GM20000 (cell line): Measurements from ENCODE around the gene MTF1.

ENCODE experiments used
- DNase-seq: peaks from one replicate; pipeline ENCODE4 v3.0.0; 2012; ENCODE audit warnings: low spot score
- TF ChIP-seq, protein P1 (sequence below): IDR thresholded peaks from 2 replicates; pipeline ENCODE4 v1.5.1; 2012; ENCODE audit warnings: mild to moderate bottlenecking, control low read depth; ENCODE audit errors: extremely low read depth, missing control alignments

MTF1 gene

DNA sequence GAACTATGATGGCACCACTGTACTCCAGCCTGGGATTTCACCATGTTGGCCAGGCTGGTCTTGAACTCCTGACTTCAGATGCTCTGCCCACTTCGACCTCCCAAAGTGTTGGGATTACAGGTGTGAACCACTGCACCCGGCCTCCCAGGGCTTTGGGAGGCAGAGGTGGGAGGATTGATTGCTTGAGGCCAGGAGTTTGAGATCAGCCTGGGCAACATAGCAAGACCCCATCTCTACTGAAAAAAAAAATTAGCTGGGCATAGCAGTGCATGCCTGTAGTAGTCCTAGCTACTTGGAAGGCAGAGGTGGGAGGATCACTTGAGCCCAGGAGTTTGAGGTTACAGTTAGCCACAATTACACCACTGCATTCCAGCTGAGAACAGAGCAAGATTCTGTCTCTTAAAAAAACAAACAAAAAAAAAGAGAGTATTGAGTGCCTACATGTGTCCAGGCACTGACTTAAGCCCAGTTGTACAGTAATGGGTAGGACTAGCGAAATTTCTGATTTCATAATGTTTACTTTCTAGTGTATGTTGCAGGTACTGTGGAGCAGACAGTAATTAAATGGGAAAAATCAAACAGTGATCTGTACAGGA, 61.5 kb downstream of the MTF1 start:
- DNase-seq = no peak
- TF ChIP-seq, protein P1, sequence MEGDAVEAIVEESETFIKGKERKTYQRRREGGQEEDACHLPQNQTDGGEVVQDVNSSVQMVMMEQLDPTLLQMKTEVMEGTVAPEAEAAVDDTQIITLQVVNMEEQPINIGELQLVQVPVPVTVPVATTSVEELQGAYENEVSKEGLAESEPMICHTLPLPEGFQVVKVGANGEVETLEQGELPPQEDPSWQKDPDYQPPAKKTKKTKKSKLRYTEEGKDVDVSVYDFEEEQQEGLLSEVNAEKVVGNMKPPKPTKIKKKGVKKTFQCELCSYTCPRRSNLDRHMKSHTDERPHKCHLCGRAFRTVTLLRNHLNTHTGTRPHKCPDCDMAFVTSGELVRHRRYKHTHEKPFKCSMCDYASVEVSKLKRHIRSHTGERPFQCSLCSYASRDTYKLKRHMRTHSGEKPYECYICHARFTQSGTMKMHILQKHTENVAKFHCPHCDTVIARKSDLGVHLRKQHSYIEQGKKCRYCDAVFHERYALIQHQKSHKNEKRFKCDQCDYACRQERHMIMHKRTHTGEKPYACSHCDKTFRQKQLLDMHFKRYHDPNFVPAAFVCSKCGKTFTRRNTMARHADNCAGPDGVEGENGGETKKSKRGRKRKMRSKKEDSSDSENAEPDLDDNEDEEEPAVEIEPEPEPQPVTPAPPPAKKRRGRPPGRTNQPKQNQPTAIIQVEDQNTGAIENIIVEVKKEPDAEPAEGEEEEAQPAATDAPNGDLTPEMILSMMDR = no peak

DNA sequence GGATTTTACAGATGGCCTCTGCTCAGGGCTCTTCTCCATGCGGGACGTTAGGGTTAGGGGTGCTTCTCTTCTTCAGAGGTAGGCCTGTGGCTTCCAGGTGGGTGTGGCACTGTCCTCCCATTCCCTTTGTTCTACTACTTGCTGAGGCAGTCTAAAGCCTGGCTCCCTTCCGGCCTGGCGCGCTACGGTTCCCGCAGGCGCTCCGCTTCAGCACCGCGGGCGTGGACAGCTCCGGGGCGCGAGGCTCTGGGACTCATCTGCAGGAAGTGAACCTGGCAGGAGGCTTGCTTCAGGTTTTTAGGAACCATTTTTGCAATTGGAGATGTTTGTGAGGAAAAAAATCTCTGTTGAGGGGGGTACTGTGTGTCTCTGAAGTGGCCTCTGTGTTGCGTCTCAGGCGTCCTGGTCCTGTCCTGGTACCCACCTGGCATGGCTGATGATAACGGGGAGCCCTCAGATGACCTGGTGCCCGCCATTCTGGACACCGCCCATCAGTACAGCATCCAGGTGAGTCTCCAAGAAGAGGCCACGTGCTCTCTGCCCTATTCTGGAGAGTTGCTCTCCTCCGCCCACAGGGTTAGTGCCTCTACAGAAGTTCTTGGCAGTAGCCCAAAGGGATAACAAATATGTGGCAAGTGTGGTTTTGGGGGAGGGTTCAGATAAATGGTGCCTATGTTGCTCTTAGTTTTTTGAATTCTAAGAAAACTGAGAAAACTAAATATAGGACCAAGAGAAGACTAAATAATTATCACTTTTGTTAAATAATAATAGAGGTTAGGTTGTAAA, 63.9 kb downstream of the MTF1 start:
- TF ChIP-seq, protein P1 = no peak
- peak; percentile 76 for DNase-seq

DNA sequence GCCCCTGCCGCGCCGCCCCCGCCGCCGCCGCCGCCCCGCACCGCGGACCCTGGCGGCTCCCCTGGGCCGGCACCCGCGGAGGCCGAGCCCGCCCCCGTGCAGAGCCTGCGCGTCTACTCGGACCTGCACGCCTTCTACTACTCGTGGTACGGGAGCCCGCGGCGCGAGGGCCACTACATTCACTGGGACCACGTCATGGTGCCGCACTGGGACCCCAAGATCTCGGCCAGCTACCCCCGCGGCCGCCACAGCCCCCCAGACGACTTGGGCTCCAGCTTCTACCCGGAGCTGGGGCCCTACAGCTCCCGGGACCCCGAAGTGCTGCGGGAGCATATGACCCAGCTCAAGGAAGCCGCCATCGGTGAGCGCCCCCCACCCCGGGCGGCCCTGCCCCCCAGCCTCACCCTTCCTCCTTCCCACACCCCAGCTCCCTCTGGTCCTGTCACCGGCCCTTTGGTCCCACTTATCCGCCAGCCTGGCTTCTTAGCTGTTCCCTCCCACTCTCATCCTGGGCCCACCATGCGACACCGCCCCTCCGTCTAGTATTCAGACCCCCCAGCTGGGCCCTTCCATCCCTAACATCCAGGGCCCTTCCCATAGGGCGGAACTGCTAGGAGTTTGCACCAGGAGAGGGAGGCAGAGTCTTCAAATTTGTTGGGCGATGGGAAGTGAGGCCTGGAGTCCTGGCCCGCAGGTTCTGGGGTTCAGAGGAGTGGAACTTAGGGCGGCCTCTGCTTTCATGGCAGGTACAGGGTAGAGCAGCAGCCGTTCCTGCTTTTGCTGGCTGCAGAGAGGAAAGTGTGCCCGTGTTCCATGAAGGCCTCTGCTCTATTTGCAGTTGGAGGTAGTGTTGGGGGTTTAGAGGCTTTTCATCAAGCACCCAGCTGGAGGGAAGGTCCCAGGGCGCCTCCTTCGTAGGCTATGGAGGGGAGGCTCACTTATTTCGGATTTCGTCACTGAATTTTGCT, 64.7 kb downstream of the MTF1 start:
- TF ChIP-seq, protein P1 = no peak
- peak; percentile 40 for DNase-seq

- TF ChIP-seq, protein P1 = no peak
- peak; percentile 88 for DNase-seq
Measured at GRCh38 chr1:37793773-37794371, 65.5 kb downstream of the MTF1 start, which contains the start of gene MANEAL. Gene MANEAL (plus strand): TSS chr1:37793847. CDS start chr1:37794183, 336 bp downstream.

GRCh38 chr1:37792943-37793686, 66.3 kb downstream of the MTF1 start:
- DNase-seq = no peak
- TF ChIP-seq, protein P1 = no peak

DNA sequence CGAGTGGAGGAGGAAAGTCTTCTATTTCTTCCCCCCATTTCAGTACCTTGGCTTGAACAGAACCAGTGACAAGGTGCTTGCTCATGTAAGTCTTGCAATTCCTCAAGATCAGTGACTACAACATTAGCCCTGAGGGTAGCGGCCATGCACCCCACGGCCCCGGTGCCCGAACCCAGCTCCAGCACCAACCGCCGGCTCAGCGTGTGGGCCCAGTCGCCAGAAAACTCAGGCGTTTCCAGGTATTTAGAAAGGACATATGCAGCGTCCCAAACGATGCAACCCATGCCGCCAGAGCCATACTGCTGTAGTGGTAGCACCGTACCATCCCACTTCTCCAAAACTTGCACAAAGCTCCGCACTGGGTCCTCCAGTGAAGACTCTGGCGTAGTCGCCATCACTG, 76.9 kb downstream of the MTF1 start:
- no peak for DNase-seq
- TF ChIP-seq, protein P1 = no peak
